Lower leg skin (tissue), 4 donors: Measurements from ENCODE around the gene PRICKLE4. TPM values are rescaled to one million over a fixed set of nuclear protein-coding genes. Genes with fewer than 3 reads are reported as not detected.
"Not testable (repeated sequence)": the region's sequence is repeated elsewhere in the genome, so short reads cannot be mapped to it uniquely, and the experiment has no call there.

Experiments
- DNase-seq, 2 donors: peaks; one replicate each; pipeline ENCODE4 v3.0.0-alpha.2; 2019; ENCODE audit warnings: low spot score in 2 of 2
- H3K4me3 ChIP-seq: fragments of 200-600 bp; sonication (generic); 2 replicates; pipeline ENCODE4 v1.5.1; 2017; ENCODE audit warnings: mild to moderate bottlenecking, low read depth; ENCODE audit not compliant: poor library complexity, severe bottlenecking
- CTCF ChIP-seq, 3 donors: fragments of 450-650 bp; IDR thresholded peaks; one replicate each; pipeline ENCODE4 v1.5.1; 2016; ENCODE audit warnings: antibody characterized with exemption in 3 of 3, mild to moderate bottlenecking in 3 of 3, moderate library complexity in 2 of 3
- POLR2A ChIP-seq, 2 donors: fragments of 450-650 bp; IDR thresholded peaks; one replicate each; pipeline ENCODE4 v1.6.1; 2016 to 2017; ENCODE audit warnings: antibody characterized with exemption in 2 of 2, mild to moderate bottlenecking in 1 of 2, moderate library complexity in 1 of 2
- WGBS, 2 donors: methylation state at CpG; one replicate each; pipeline ENCODE4 v1.1.5; 2018; 5-methylcytosine and 5-hydroxymethylcytosine counted together
- intact Hi-C: fragments of 100-400 bp; cut with DNase I; formaldehyde crosslinking; loops from one replicate; pipeline ENCODE4 v1.15.0; 2023; ENCODE audit warnings: low total_unique reads
- total RNA-seq, 4 donors: library from RNA; depleted of rRNA; stranded (reverse); fragments of >200 nt; gene quantifications; one replicate each; pipeline ENCODE4 v1.1.0, GENCODE V29; 2016

Gene PRICKLE4
- total RNA-seq, 4 donors from 2014 or later = 3.2 to 5.0 (median 3.9) TPM

- no peak overlapping the region for H3K4me3 ChIP-seq
- WGBS, 2 donors = 85 to 95% methylated on average over 6 of the region's 6 CpGs
- intact Hi-C loops = no loop called here
- no peak for TF ChIP-seq CTCF (IDR thresholded peaks at IDR 0.05)
- TF ChIP-seq POLR2A (IDR thresholded peaks at IDR 0.05) = no peak
- DNase-seq = no peak
Observed at GRCh38 chr6:41758641-41759035, 21.9 kb upstream of the PRICKLE4 start.

GRCh38 chr6:41759106-41759904 is 21.3 kb upstream of the PRICKLE4 start:
- H3K4me3 ChIP-seq = no peak overlapping the region
- WGBS, 2 donors = 83 to 94% methylated on average over 12 to 13 of the region's 13 CpGs

GRCh38 chr6:41759905-41760579 is 20.5 kb upstream of the PRICKLE4 start:
- WGBS, 2 donors = 82 to 100% methylated on average over 2 of the region's 2 CpGs
- no peak overlapping the region for H3K4me3 ChIP-seq
- DNase-seq = no peak
- intact Hi-C loops = no loop called here
- no peak for TF ChIP-seq CTCF (IDR thresholded peaks at IDR 0.05)
- TF ChIP-seq POLR2A (IDR thresholded peaks at IDR 0.05) = no peak

More at GRCh38 chr6:41759106-41759904, 21.3 kb upstream of the PRICKLE4 start:
- no peak for DNase-seq
- intact Hi-C loops = no loop called here
- no peak for TF ChIP-seq CTCF (IDR thresholded peaks at IDR 0.05)
- no peak for TF ChIP-seq POLR2A (IDR thresholded peaks at IDR 0.05)

GRCh38 chr6:41763470-41763869 is 17.1 kb upstream of the PRICKLE4 start:
- WGBS, 2 donors = 40 to 48% methylated on average over 2 of the region's 2 CpGs
- intact Hi-C loops = no loop called here
- TF ChIP-seq CTCF (IDR thresholded peaks at IDR 0.05) (no peak), POLR2A (IDR thresholded peaks at IDR 0.05) (no peak)
- H3K4me3 ChIP-seq = no peak overlapping the region
- no peak for DNase-seq

- H3K4me3 ChIP-seq, DNase-seq, intact Hi-C loops: not testable (repeated sequence)
- 93 to 95% methylated on average over 4 of the region's 4 CpGs for WGBS, 2 donors
Observed at GRCh38 chr6:41766043-41766664, 14.4 kb upstream of the PRICKLE4 start.
